GM12878 (cell line): ENCODE data around the gene RNU6-1. TPM values are rescaled to one million over a fixed set of nuclear protein-coding genes. Genes with fewer than 3 reads are reported as not detected.

ENCODE experiments used
- ATAC-seq: fragments of 200-7000 bp; cut with Tn5 transposase; 3 replicates; pipeline ENCODE4 v1.9.1; 2020; ENCODE audit warnings: mild to moderate bottlenecking, moderate library complexity
- BruUV-seq: library from RNA; stranded (reverse); fragments of 400-500 nt; replicated peaks from 2 replicates; lab custom pipeline; 2021; lab: Mats Ljungman, UMichigan
- CTCF ChIA-PET: fragments of 300-600 bp; sonication (Branson Sonifier 250); formaldehyde crosslinking; extraction: SDS; loops from one replicate; lab custom pipeline; 2021; ENCODE audit warnings: inconsistent platforms; lab: Yijun Ruan, JAX
- POLR2A ChIA-PET: fragments of 350-600 bp; formaldehyde crosslinking; extraction: SDS; loops from one replicate; lab custom pipeline; 2021; ENCODE audit warnings: inconsistent platforms; lab: Charles Lee
- RAD21 ChIA-PET: fragments of 300-600 bp; sonication (Branson Sonifier 250); formaldehyde crosslinking; loops from one replicate; lab custom pipeline; 2023; ENCODE audit warnings: antibody characterized with exemption; ENCODE audit not compliant: unreplicated experiment; lab: Charles Lee
- SMC1A ChIA-PET: fragments of 300-600 bp; sonication (Branson Sonifier 250); formaldehyde crosslinking; loops from one replicate; lab custom pipeline; 2023; ENCODE audit not compliant: unreplicated experiment, uncharacterized antibody; lab: Charles Lee
- DNase-seq: peaks from one replicate; pipeline ENCODE4 v3.0.0-alpha.2; 2011; ENCODE audit warnings: low read depth, low spot score
- FAIRE-seq: peaks from 3 replicates; lab custom pipeline; 2011; peaks lifted over from hg19 to GRCh38; lab: Jason Lieb, UNC
- H2AFZ ChIP-seq: 2 replicates; pipeline ENCODE4 v1.6.0; 2011; ENCODE audit warnings: low read depth, low read length, control low read depth; ENCODE audit not compliant: control insufficient read depth
- H3K27ac ChIP-seq: 2 replicates; pipeline ENCODE4 v1.5.1; 2011; ENCODE audit warnings: control low read depth; ENCODE audit not compliant: control insufficient read depth, insufficient read depth
- H3K27me3 ChIP-seq, 2 experiments: replicated peaks in 1 of 2; 2 replicates each; pipeline versions ENCODE4 v1.6.0 to v1.6.1; 2011; ENCODE audit warnings: low read length in 1 of 2; ENCODE audit not compliant: control insufficient read depth in 2 of 2, insufficient read depth in 2 of 2
- H3K36me3 ChIP-seq, 2 experiments: 2 replicates each; pipeline ENCODE4 v1.5.1; 2011; ENCODE audit warnings: low read length in 1 of 2; ENCODE audit not compliant: control insufficient read depth in 2 of 2, insufficient read depth in 2 of 2
- H3K4me1 ChIP-seq: 2 replicates; pipeline ENCODE4 v1.6.1; 2011; ENCODE audit warnings: mild to moderate bottlenecking, low read length, moderate library complexity, mixed read lengths; ENCODE audit not compliant: control insufficient read depth, insufficient read depth
- H3K4me2 ChIP-seq: 2 replicates; pipeline ENCODE4 v1.6.0; 2011; ENCODE audit warnings: control low read depth; ENCODE audit not compliant: control insufficient read depth, insufficient read depth
- H3K4me3 ChIP-seq: fragments of 200-600 bp; sonication (generic); 2 replicates; pipeline ENCODE4 v1.5.1; 2016
- H3K79me2 ChIP-seq: 2 replicates; pipeline ENCODE4 v1.6.0; 2011; ENCODE audit warnings: low read length; ENCODE audit not compliant: control insufficient read depth, insufficient read depth
- H3K9ac ChIP-seq: 2 replicates; pipeline ENCODE4 v1.8.0; 2011; ENCODE audit warnings: low read length, control low read depth, mixed read lengths; ENCODE audit not compliant: control insufficient read depth, insufficient read depth
- H3K9me3 ChIP-seq: replicated peaks from 3 replicates; pipeline ENCODE4 v1.5.1; 2011; ENCODE audit warnings: mild to moderate bottlenecking, low read length; ENCODE audit not compliant: control insufficient read depth, insufficient read depth
- H4K20me1 ChIP-seq: 2 replicates; pipeline ENCODE4 v1.6.0; 2011; ENCODE audit not compliant: control insufficient read depth, insufficient read depth
- BRCA1 ChIP-seq: IDR thresholded peaks from 2 replicates; pipeline ENCODE4 v1.6.1; 2011; ENCODE audit warnings: low read depth, low read length, improper control_type of control experiment
- EED ChIP-seq: sonication (generic); IDR thresholded peaks from 2 replicates; pipeline ENCODE4 v1.6.1; 2016; ENCODE audit warnings: antibody characterized with exemption, low read depth
- RBBP5 ChIP-seq: fragments of 200-600 bp; sonication (generic); conservative IDR thresholded peaks from 2 replicates; pipeline ENCODE4 v1.6.1; 2016
- ZNF274 ChIP-seq: IDR thresholded peaks from one replicate; pipeline ENCODE4 v1.8.0; 2011; ENCODE audit not compliant: insufficient read length, insufficient read depth
- WGBS: methylation state at CpG from one replicate; pipeline ENCODE4 v1.1.6; 2016; ENCODE audit warnings: low lambda C conversion rate; ENCODE audit not compliant: insufficient replicate concordance, insufficient coverage; ENCODE audit errors: missing lambda C conversion rate; 5-methylcytosine and 5-hydroxymethylcytosine counted together
- in situ Hi-C: fragments of 300-500 bp; cut with MboI; formaldehyde crosslinking; loops from 9 replicates; pipeline ENCODE4 v1.14.3; 2018; ENCODE audit warnings: mixed read lengths
- intact Hi-C: fragments of 100-400 bp; cut with micrococcal nuclease; formaldehyde crosslinking; loops from one replicate; pipeline ENCODE4 v1.14.2; 2022; ENCODE audit not compliant: unreplicated experiment
- polyA plus RNA-seq, 11 experiments: library from polyadenylated mRNA; depleted of rRNA in 4 of 11; unstranded in 6 of 11; stranded (reverse) in 5 of 11; fragments of >200 nt; fragmentation: Nextera tagmentation in 4 of 11; fragmentation: Illumina TruSeq in 1 of 11; extraction: Ambion mirVana in 4 of 11; extraction: Trizol in 1 of 11; gene quantifications; 1 replicate in 1 of 11; 2 replicates in 10 of 11; pipeline versions ENCODE4 v1.2.1 to v1.2.3, GENCODE V29; 2011 to 2016; ENCODE audit warnings: inconsistent platforms in 2 of 11, missing spikeins in 2 of 11, low read depth in 1 of 11
- total RNA-seq, 4 experiments: library from RNA; depleted of rRNA in 3 of 4; stranded (reverse); fragments of >200 nt in 3 of 4; fragmentation: Illumina TruSeq in 1 of 4; extraction: Trizol in 1 of 4; gene quantifications; 2 replicates each; pipeline versions ENCODE4 v1.2.1 to v1.2.3, GENCODE V29; 2013 to 2021
- TF ChIP-seq, protein P1 (sequence below): fragments of 450-650 bp; IDR thresholded peaks from 2 replicates; pipeline ENCODE4 v1.6.1; 2017; ENCODE audit warnings: mild to moderate bottlenecking, low read depth, inconsistent platforms; ENCODE audit not compliant: poor library complexity, severe bottlenecking
- TF ChIP-seq, protein P2 (sequence below): fragments of 450-650 bp; IDR thresholded peaks from 2 replicates; pipeline ENCODE4 v1.6.1; 2016; ENCODE audit warnings: mild to moderate bottlenecking

The RNU6-1 gene
- total and polyA plus RNA-seq, 10 of the 15 experiments (the other 5 are each of a cell fraction or from before 2014, with no cell fraction given), result not detected

DNA sequence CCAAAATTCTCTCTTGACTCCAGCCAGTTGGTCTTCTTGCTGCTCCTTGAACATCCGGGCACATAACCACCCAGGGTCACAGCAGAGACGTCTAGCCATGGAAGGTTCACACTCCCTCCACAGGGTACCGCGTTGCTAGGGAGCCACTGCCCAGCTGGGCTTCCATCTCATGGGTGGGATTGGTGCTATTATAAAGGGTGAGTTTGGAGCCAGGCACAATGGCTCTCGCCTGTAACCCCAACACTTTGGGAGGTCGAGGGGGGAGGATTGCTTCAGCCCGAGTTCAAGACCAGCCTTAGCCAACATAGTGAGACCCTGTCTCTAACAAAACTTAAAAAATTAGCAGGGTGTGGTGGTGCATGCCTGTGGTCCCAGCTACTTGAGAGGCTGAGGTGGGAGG is 32.0 kb downstream of the RNU6-1 start (continued):
- TF ChIP-seq, protein P1, sequence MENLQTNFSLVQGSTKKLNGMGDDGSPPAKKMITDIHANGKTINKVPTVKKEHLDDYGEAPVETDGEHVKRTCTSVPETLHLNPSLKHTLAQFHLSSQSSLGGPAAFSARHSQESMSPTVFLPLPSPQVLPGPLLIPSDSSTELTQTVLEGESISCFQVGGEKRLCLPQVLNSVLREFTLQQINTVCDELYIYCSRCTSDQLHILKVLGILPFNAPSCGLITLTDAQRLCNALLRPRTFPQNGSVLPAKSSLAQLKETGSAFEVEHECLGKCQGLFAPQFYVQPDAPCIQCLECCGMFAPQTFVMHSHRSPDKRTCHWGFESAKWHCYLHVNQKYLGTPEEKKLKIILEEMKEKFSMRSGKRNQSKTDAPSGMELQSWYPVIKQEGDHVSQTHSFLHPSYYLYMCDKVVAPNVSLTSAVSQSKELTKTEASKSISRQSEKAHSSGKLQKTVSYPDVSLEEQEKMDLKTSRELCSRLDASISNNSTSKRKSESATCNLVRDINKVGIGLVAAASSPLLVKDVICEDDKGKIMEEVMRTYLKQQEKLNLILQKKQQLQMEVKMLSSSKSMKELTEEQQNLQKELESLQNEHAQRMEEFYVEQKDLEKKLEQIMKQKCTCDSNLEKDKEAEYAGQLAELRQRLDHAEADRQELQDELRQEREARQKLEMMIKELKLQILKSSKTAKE, result no peak
- TF ChIP-seq, protein P2, sequence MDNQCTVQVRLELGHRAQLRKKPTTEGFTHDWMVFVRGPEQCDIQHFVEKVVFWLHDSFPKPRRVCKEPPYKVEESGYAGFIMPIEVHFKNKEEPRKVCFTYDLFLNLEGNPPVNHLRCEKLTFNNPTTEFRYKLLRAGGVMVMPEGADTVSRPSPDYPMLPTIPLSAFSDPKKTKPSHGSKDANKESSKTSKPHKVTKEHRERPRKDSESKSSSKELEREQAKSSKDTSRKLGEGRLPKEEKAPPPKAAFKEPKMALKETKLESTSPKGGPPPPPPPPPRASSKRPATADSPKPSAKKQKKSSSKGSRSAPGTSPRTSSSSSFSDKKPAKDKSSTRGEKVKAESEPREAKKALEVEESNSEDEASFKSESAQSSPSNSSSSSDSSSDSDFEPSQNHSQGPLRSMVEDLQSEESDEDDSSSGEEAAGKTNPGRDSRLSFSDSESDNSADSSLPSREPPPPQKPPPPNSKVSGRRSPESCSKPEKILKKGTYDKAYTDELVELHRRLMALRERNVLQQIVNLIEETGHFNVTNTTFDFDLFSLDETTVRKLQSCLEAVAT, result no peak
- TF ChIP-seq ZNF274, result no peak
- no peak for TF ChIP-seq EED
- no peak for TF ChIP-seq RBBP5

DNA sequence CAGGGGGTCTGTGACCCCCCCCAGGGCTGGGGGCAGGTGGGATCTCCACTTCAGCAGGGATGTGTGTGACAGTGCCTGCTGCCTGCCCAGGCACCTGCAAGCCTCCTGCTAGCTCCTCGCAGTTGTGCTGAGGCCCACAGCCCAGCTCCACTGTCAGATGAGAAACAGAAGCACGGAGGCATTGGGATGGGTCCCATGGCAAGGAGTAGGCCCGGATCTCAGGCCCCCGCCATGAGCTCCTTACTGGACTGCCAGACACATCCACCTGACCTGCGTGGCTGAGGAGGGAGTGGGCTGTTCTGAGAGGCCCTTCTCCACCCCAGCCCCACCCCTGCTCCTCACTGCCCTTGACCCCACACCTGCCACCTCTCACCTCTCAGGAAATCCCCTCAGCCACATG is 32.7 kb downstream of the RNU6-1 start:
- Histone ChIP-seq H3K4me3 (no peak overlapping the region), H3K4me2 (no peak overlapping the region), H3K27me3 (no peaks in the 10 kb centered on the region), H3K9me3 (no peaks in the 10 kb centered on the region), H3K4me1 (peaks cover 5% of the 10 kb centered on the region), H3K27ac (no peak overlapping the region), H3K36me3 (no peaks in the 10 kb centered on the region; a peak in 2 of 4 replicates), H3K9ac (no peak overlapping the region), H2AFZ (no peak overlapping the region), H3K79me2 (no peaks in the 10 kb centered on the region), H4K20me1 (no peaks in the 10 kb centered on the region; the same call in 1 of the 2 replicates)
- no peak for DNase-seq
- CTCF ChIA-PET, result interaction anchor here (0.7 kb wide), 1 partner anchor 306 kb away, joined by 3 read pairs; no protein-coding TSS in a partner anchor
- SMC1A ChIA-PET, result no interaction called here
- POLR2A ChIA-PET, result no interaction called here
- intact Hi-C loops (no loop called here), in situ Hi-C loops (no loop called here)
- RAD21 ChIA-PET, result no interaction called here
- WGBS, result 76% methylated on average over 5 of the region's 5 CpGs
- ATAC-seq, result no peak
- TF ChIP-seq BRCA1, result no peak
- TF ChIP-seq, all 136 proteins: peak for 0
- BruUV-seq, result no TSS peak
- FAIRE-seq, result no peak
